HG02870 (cell line): ENCODE data around the gene ALCAM.

Experiments
- ATAC-seq: cut with Tn5 transposase; IDR thresholded peaks from one replicate; pipeline ENCODE4 v1.9.1; 2021; ENCODE audit warnings: mild to moderate bottlenecking, moderate library complexity; ENCODE audit not compliant: unreplicated experiment

Gene ALCAM

DNA sequence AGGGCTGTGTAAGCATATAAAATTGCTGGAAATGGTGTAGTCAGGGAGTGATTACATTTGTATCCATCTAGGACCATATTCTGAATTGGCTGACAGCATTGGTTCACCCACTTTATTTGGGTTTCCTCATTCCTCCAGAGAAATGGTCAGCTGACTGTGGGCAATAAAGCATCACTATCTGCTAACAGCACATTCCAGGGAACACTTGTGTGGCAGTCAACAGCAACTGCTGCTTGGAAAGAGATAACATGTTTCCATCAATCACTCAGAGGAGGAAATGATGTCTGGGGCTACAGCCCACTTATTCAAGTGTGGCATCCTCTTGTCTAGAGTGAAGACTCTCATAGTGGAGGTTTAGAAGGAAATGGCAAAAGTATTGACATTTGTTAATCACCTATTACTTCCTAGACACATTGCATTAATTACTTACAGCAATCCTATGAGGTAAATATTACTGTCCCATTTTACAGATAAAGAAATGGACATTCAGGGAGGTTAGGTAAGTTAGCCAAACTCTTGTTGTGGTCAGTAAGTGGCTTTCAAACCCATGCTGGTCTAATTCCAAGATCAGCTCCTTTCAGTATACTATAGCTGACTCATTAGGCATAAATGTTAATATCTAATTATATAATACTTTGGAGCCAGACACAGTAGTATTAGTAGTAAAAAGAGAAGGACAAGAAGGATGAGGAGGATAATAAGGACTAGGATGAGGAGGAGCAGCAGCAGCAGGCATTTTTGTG, 247.8 kb downstream of the ALCAM start:
- ATAC-seq: no peak

DNA sequence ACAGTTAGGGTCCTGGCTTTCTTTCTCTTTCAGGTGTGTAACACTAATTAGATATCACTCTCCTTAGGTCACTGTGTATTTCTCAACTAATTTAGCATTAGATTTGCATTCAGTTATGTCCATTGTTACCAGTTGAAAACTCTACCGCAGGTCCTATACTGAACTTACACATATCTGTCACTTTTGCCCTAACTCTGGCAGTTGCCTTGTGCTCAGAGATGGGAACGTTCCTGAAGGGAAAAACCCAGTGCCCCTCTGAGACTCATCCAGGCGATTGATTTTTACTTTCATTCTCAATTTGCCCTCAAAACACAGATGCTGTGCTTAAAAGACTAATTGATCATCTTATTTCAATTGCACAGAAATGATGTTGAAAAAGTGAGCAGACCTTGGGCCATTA, 249.1 kb downstream of the ALCAM start:
- ATAC-seq: no peak

DNA sequence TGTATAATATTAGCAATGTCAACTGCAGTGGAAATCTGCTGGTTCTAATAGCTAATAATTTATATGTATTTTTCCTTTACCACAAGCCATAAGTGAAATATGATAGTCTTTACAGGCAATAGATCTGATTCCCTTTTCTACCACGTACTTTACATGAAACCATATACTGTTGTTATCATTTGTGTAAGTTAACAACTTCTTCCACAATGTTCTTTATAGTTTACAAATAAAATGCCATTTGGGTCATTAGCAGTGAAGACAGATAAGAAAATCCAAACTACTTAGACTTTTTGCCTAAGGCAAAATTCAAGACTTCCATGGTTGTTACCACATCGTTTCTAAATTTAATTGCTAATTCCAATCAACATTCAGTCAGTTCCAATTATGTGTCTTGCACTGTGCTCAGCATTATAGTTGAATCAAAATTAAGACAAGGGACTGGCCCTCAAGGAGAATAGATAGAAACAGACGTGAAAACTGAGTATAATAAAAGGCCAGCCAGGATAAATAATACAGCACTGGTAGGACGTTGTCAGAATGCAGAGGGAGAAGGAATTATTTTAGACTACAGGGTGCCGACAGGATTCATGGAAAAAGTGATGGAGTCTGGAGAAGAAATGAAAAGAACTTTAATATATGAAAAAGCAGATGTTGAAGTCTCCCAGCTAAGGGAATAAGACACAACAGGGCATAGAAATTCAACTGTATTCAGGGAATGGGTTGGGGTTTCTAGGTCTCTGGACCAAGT, 249.8 kb downstream of the ALCAM start:
- ATAC-seq: no peak

- ATAC-seq: no peak
Measured at GRCh38 chr3:105618556-105618955, 251.8 kb downstream of the ALCAM start.

GRCh38 chr3:105619651-105620050, 252.9 kb downstream of the ALCAM start:
- ATAC-seq: no peak

DNA sequence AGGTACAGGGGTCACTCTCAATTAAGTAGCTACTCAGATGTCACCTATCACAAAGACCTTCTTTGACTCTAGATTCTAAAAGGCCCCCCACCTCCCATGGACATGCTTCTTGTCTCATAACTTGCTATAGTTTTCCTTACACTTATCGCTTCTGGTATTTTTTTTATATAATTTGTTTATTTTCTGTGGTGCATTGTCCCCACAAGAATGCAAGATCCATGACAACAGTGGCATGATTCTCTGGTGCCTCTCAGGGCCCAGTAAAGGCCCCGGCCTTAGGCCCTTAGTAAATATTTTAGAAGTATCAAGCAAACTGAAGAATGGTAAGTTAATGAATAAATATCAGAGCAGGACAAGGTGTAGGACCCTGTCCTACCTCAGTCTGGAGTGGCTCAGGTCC, 253.5 kb downstream of the ALCAM start:
- ATAC-seq: no peak

GRCh38 chr3:105622169-105622568, 255.5 kb downstream of the ALCAM start:
- no peak for ATAC-seq
